Neuronal stem cell (in vitro differentiated cells): ENCODE results near the gene DNAI4.

Experiments
- DNase-seq: peaks from one replicate; pipeline ENCODE4 v3.0.0-alpha.2; 2013; ENCODE audit warnings: low spot score
- H2AFZ ChIP-seq: one replicate; pipeline ENCODE4 v1.6.1; 2013; ENCODE audit warnings: mild to moderate bottlenecking, low read length, inconsistent platforms
- H2AK5ac ChIP-seq: 2 replicates; pipeline ENCODE4 v1.6.1; 2013; ENCODE audit warnings: low read depth, mild to moderate bottlenecking, inconsistent platforms, low read length, moderate library complexity, mixed read lengths
- H2BK120ac ChIP-seq: 2 replicates; pipeline ENCODE4 v1.6.1; 2013; ENCODE audit warnings: low read depth, mild to moderate bottlenecking, inconsistent platforms, low read length, moderate library complexity, mixed read lengths
- H2BK12ac ChIP-seq: one replicate; pipeline ENCODE4 v1.6.1; 2013; ENCODE audit warnings: low read length, inconsistent platforms
- H2BK15ac ChIP-seq: 2 replicates; pipeline ENCODE4 v1.6.1; 2013; ENCODE audit warnings: mild to moderate bottlenecking, low read length, inconsistent platforms, mixed read lengths
- H2BK5ac ChIP-seq: one replicate; pipeline ENCODE4 v1.6.1; 2013; ENCODE audit warnings: inconsistent platforms, mild to moderate bottlenecking, low read length, moderate library complexity
- H3K14ac ChIP-seq: one replicate; pipeline ENCODE4 v1.6.1; 2013; ENCODE audit warnings: low read length, inconsistent platforms
- H3K18ac ChIP-seq: 2 replicates; pipeline ENCODE4 v1.6.1; 2013; ENCODE audit warnings: low read length, inconsistent platforms
- H3K23ac ChIP-seq: 2 replicates; pipeline ENCODE4 v1.6.1; 2013; ENCODE audit warnings: low read depth, mild to moderate bottlenecking, mixed read lengths, low read length, inconsistent platforms; ENCODE audit not compliant: poor library complexity
- H3K27ac ChIP-seq: replicated peaks from 3 replicates; pipeline ENCODE4 v1.5.1; 2013; ENCODE audit warnings: low read length, inconsistent platforms
- H3K27me3 ChIP-seq, 3 experiments: 2 replicates each; pipeline ENCODE4 v1.6.1; 2013; ENCODE audit warnings: low read length in 3 of 3, mild to moderate bottlenecking in 2 of 3, inconsistent platforms in 1 of 3, low read depth in 1 of 3, mixed read lengths in 1 of 3, moderate library complexity in 1 of 3; ENCODE audit not compliant: control insufficient read depth in 3 of 3, insufficient read depth in 3 of 3
- H3K36me3 ChIP-seq, 2 donors: replicated peaks in 1 of 2; 2 replicates each; pipeline ENCODE4 v1.6.1; 2013; ENCODE audit warnings: low read length in 2 of 2; ENCODE audit not compliant: control insufficient read depth in 2 of 2, insufficient read depth in 2 of 2
- H3K4ac ChIP-seq: 2 replicates; pipeline ENCODE4 v1.6.1; 2013; ENCODE audit warnings: inconsistent platforms, mild to moderate bottlenecking, low read length, moderate library complexity
- H3K4me1 ChIP-seq, 2 donors: 1 replicate in 1 of 2; 2 replicates in 1 of 2; pipeline ENCODE4 v1.6.1; 2013; ENCODE audit warnings: low read length in 2 of 2, low read depth in 1 of 2; ENCODE audit not compliant: control insufficient read depth in 2 of 2, insufficient read depth in 1 of 2
- H3K4me2 ChIP-seq: one replicate; pipeline ENCODE4 v1.6.1; 2013; ENCODE audit warnings: mild to moderate bottlenecking, low read length, inconsistent platforms; ENCODE audit not compliant: insufficient read depth, poor library complexity, severe bottlenecking
- H3K4me3 ChIP-seq, 2 donors: 2 replicates each; pipeline ENCODE4 v1.5.1; 2013; ENCODE audit warnings: low read length in 2 of 2, mild to moderate bottlenecking in 2 of 2, inconsistent platforms in 1 of 2, moderate library complexity in 1 of 2
- H3K79me1 ChIP-seq: one replicate; pipeline ENCODE4 v1.6.1; 2013; ENCODE audit warnings: low read depth, mild to moderate bottlenecking, inconsistent platforms, low read length, moderate library complexity
- H3K9ac ChIP-seq: one replicate; pipeline ENCODE4 v1.6.1; 2013; ENCODE audit warnings: mild to moderate bottlenecking, low read depth, low read length, inconsistent platforms; ENCODE audit not compliant: poor library complexity
- H3K9me3 ChIP-seq, 2 donors: replicated peaks in 1 of 2; 2 replicates each; pipeline versions ENCODE3 to v1.6.1; 2013; ENCODE audit warnings: low read length in 2 of 2, mild to moderate bottlenecking in 2 of 2, inconsistent platforms in 1 of 2, low read depth in 1 of 2, mixed read lengths in 1 of 2, moderate library complexity in 1 of 2; ENCODE audit not compliant: control insufficient read depth in 2 of 2, insufficient read depth in 1 of 2
- H4K8ac ChIP-seq: one replicate; pipeline ENCODE4 v1.6.1; 2013; ENCODE audit warnings: low read depth, mild to moderate bottlenecking, inconsistent platforms, low read length, moderate library complexity
- H4K91ac ChIP-seq: one replicate; pipeline ENCODE4 v1.6.1; 2013; ENCODE audit warnings: low read length, low read depth, mild to moderate bottlenecking, inconsistent platforms; ENCODE audit not compliant: poor library complexity
- WGBS, 2 donors: extraction: QIAGEN DNeasy Blood & Tissue Kit; methylation state at CpG; one replicate each; pipeline ENCODE4 v1.1.7; 2013; ENCODE audit warnings: missing lambda C conversion rate in 2 of 2, mixed read lengths in 1 of 2; ENCODE audit not compliant: insufficient read length in 2 of 2, insufficient replicate concordance in 1 of 2; ENCODE audit errors: extremely low coverage in 2 of 2; 5-methylcytosine and 5-hydroxymethylcytosine counted together

DNAI4 gene

DNA sequence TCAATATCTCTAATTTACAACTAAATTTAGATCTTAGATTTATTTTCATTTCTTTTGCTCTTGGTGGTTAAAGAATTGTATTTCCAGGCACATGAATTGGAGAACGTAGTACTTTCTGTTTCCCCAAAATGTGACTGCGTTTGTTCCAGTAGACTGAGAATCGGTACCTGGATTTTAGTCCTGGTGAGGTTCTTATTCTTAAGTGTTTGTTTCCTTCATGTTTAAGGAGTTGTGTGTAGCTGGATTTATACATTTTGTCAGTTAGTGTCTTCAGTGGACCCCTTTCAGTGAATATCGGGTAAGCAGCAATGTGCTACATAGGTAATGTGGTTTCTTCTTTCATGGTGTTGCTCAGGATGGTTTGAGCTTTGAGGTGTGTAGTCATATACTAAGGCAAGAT is 6.9 kb upstream of the DNAI4 start:
- Histone ChIP-seq H2BK5ac (no peak overlapping the region), H4K91ac (no peak overlapping the region), H3K23ac (no peak overlapping the region), H3K9ac (no peak overlapping the region), H2BK120ac (no peak overlapping the region), H2BK12ac (no peak overlapping the region), H3K4ac (no peak overlapping the region), H3K79me1 (peaks cover 1% of the 10 kb centered on the region), H3K36me3 (peaks cover 0 to 5% of the 10 kb centered on the region in 2 donors), H4K8ac (no peak overlapping the region), H3K27me3 (no peaks in the 10 kb centered on the region), H3K18ac (no peak overlapping the region), H3K9me3 (no peaks in the 10 kb centered on the region), H2AFZ (no peak overlapping the region), H2AK5ac (no peak overlapping the region), H2BK15ac (no peak overlapping the region), H3K4me2 (no peak overlapping the region), H3K14ac (no peak overlapping the region), H3K27ac (no peak overlapping the region), H3K4me3 (peak overlapping the region in 1 of 2 donors; percentile 83), H3K4me1 (peaks cover 0 to 23% of the 10 kb centered on the region in 2 donors)
- no peak for DNase-seq
- WGBS, 2 donors, result no CpG with 5 or more reads among the region's 4 CpGs

DNA sequence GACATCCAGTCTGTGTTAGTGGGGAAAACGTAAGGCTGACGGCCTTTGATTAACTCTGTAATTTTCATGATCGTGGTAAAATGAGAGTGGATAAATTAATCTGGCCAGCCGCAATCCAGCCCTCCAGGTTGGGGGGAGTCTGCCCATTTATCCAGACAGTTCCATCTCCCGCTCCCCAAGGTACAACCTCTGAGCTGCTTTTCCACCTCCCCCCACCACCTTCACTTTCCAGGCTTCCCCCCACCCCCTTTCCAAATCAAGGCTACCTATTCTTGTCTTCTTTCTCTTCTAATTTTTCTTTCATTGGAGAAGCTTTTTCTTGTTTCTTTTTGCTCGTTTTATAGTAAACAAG is 6.1 kb upstream of the DNAI4 start:
- no peak overlapping the region for H2BK120ac ChIP-seq
- H3K4ac ChIP-seq, result no peak overlapping the region
- H2AFZ ChIP-seq, result peak overlapping the region; percentile 94
- H3K4me1 ChIP-seq, result peaks cover 0 to 26% of the 10 kb centered on the region in 2 donors
- peak overlapping the region; percentile 83 to 90 for H3K4me3 ChIP-seq
- peak overlapping the region; percentile 68 for H3K27ac ChIP-seq
- peaks cover 0 to 5% of the 10 kb centered on the region in 2 donors for H3K36me3 ChIP-seq
- H3K4me2 ChIP-seq, result peak overlapping the region; percentile 65
- H3K9ac ChIP-seq, result peak overlapping the region; percentile 87
- H3K79me1 ChIP-seq, result peaks cover 1% of the 10 kb centered on the region
- no peak overlapping the region for H2BK12ac ChIP-seq
- no peak for DNase-seq
- H3K27me3 ChIP-seq, result no peaks in the 10 kb centered on the region
- H2BK5ac ChIP-seq, result no peak overlapping the region
- no peak overlapping the region for H2AK5ac ChIP-seq
- WGBS, 2 donors, result no CpG with 5 or more reads among the region's 6 CpGs
- H4K8ac ChIP-seq, result no peak overlapping the region
- no peaks in the 10 kb centered on the region for H3K9me3 ChIP-seq
- H3K23ac ChIP-seq, result peak overlapping the region; percentile 12
- H4K91ac ChIP-seq, result no peak overlapping the region
- H2BK15ac ChIP-seq, result no peak overlapping the region
- peak overlapping the region; percentile 4 for H3K18ac ChIP-seq
- no peak overlapping the region for H3K14ac ChIP-seq

DNA sequence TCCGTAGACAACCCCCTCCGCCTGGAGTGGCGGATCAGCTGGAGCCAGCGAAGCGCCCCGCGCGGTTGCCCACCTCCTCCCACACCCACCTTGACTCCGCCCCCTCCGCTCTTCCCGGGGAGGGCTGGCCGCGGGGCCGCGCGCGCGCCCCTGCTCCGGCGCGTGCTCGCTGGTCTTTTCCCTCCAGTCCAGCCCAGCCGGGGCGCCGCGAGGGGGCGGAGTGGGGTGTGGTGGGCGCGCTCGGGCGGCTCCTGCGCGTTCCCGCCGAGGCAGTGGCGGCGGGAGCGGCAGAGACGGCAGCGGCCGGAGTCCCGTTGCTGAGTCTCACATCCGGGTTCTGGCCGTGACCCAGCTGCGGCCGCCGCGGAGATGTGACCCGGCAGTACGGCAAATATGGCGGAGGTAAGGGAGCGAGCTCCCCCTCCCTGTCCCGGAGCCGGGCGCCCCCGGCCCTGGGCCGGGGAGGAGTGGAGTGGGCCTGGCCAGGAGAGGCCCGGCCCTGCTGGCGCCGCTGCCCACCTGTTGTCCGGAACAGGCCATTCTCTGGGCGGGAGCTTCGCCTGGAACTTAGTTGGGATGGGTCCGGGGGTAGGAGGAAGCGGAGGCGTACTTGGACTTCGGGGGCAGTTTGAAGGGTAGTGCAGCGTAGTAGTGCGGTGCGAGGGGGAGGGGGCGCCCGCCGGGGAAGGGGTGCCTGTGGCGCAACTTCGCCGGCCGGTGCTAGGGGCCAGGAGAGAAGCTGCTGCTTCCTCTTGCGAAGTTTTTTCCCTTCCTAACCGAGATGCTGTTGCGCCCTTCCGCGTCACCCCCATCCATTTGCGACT is 5.6 kb upstream of the DNAI4 start:
- Histone ChIP-seq H3K36me3 (peaks cover 0 to 5% of the 10 kb centered on the region in 2 donors), H3K4ac (no peak overlapping the region), H3K27me3 (no peaks in the 10 kb centered on the region), H2BK120ac (no peak overlapping the region), H3K4me1 (peaks cover 0 to 26% of the 10 kb centered on the region in 2 donors), H3K14ac (no peak overlapping the region), H3K4me3 (peak overlapping the region; percentile 83 to 90), H3K9me3 (no peaks in the 10 kb centered on the region), H3K79me1 (peaks cover 1% of the 10 kb centered on the region), H2BK12ac (no peak overlapping the region), H2AK5ac (no peak overlapping the region), H3K9ac (peak overlapping the region; percentile 87), H2AFZ (peak overlapping the region; percentile 94), H2BK15ac (no peak overlapping the region), H3K18ac (peak overlapping the region; percentile 4), H4K8ac (no peak overlapping the region), H3K4me2 (peak overlapping the region; percentile 65), H2BK5ac (no peak overlapping the region), H3K27ac (peak overlapping the region; percentile 68), H3K23ac (peak overlapping the region; percentile 12), H4K91ac (no peak overlapping the region)
- peak; percentile 95 for DNase-seq
- no CpG with 5 or more reads among the region's 83 CpGs for WGBS, 2 donors

DNA sequence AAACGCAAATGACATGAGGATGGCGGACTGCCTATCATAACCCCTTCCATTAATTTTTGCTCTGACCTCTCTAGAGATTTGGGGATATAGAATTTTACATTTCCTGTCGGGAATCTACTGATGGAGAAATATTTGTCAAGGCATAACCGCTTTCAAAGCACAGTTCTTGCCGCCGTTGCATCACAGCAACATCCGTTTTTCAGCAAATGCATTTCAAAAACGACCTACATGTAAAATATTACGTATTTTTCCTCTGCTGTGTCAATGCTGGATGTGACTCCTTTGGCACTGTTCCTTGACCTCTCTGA is 5.0 kb upstream of the DNAI4 start:
- H3K27me3 ChIP-seq, result no peaks in the 10 kb centered on the region
- no peak overlapping the region for H2BK12ac ChIP-seq
- H3K9me3 ChIP-seq, result no peaks in the 10 kb centered on the region
- H3K4me2 ChIP-seq, result peak overlapping the region; percentile 41
- no peak overlapping the region for H3K23ac ChIP-seq
- H3K4me3 ChIP-seq, result peak overlapping the region; percentile 8 to 83
- H3K4ac ChIP-seq, result no peak overlapping the region
- no peak overlapping the region for H3K18ac ChIP-seq
- WGBS, 2 donors, result no CpG with 5 or more reads among the region's 9 CpGs
- no peak overlapping the region for H3K27ac ChIP-seq
- H3K36me3 ChIP-seq, result peaks cover 0 to 5% of the 10 kb centered on the region in 2 donors
- peak overlapping the region; percentile 94 for H2AFZ ChIP-seq
- no peak overlapping the region for H3K9ac ChIP-seq
- H3K4me1 ChIP-seq, result peaks cover 0 to 24% of the 10 kb centered on the region in 2 donors
- H2BK5ac ChIP-seq, result no peak overlapping the region
- no peak overlapping the region for H3K14ac ChIP-seq
- no peak overlapping the region for H2AK5ac ChIP-seq
- H2BK120ac ChIP-seq, result no peak overlapping the region
- no peak overlapping the region for H4K91ac ChIP-seq
- H4K8ac ChIP-seq, result no peak overlapping the region
- no peak for DNase-seq
- no peak overlapping the region for H2BK15ac ChIP-seq
- H3K79me1 ChIP-seq, result peaks cover under 1% of the 10 kb centered on the region
